ENCODE results near the gene IDH1. TPM values are rescaled to one million over a fixed set of nuclear protein-coding genes. Genes with fewer than 3 reads are reported as not detected.

The IDH1 gene
- total and polyA plus RNA-seq, 2 of the 13 experiments (the other 11 are each of a cell fraction or from before 2014, with no cell fraction given): 312 to 1,077 TPM

DNA sequence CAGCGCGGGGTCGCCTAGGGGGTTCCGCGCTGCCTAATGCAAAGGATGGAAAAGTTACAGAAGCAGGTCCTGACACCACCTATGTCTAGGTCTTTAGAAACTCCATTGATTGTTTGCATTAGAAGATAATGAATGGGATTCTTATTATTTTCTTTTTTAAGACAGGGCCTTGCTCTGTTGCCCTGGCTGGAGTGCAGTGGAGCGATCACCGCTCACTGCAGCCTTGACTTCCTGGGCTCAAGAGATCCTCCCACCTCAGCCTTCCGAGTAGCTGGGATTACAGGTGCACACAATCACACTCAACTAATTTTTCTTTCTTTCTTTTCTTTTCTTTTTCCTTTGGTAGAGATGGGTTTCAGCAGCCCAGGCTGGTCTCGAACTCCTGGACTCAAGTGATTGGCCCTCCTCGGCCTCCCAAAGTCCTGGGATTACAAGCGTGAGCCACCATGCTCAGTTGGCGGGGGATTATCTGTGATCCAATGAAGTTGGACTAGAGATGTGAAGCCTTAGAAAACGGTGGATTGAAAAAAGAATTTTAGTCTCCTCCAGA is 761 bp upstream of the IDH1 start (continued):
- TF ChIP-seq, protein P1, sequence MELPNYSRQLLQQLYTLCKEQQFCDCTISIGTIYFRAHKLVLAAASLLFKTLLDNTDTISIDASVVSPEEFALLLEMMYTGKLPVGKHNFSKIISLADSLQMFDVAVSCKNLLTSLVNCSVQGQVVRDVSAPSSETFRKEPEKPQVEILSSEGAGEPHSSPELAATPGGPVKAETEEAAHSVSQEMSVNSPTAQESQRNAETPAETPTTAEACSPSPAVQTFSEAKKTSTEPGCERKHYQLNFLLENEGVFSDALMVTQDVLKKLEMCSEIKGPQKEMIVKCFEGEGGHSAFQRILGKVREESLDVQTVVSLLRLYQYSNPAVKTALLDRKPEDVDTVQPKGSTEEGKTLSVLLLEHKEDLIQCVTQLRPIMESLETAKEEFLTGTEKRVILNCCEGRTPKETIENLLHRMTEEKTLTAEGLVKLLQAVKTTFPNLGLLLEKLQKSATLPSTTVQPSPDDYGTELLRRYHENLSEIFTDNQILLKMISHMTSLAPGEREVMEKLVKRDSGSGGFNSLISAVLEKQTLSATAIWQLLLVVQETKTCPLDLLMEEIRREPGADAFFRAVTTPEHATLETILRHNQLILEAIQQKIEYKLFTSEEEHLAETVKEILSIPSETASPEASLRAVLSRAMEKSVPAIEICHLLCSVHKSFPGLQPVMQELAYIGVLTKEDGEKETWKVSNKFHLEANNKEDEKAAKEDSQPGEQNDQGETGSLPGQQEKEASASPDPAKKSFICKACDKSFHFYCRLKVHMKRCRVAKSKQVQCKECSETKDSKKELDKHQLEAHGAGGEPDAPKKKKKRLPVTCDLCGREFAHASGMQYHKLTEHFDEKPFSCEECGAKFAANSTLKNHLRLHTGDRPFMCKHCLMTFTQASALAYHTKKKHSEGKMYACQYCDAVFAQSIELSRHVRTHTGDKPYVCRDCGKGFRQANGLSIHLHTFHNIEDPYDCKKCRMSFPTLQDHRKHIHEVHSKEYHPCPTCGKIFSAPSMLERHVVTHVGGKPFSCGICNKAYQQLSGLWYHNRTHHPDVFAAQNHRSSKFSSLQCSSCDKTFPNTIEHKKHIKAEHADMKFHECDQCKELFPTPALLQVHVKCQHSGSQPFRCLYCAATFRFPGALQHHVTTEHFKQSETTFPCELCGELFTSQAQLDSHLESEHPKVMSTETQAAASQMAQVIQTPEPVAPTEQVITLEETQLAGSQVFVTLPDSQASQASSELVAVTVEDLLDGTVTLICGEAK (IDR thresholded peaks at IDR 0.05): no peak
- TF ChIP-seq, protein P1 (CRISPR knock-in tag; IDR thresholded peaks at IDR 0.05): no peak
- TF ChIP-seq NCOR1 (IDR thresholded peaks at IDR 0.05; ENCODE audit: borderline replicate concordance, low read length) (0 out of 2 replicates have a peak, but pooled peaks have one; percentile 42), MED8 (CRISPR knock-in tag; IDR thresholded peaks at IDR 0.05; ENCODE audit: insufficient replicate concordance) (no peak), ZNF263 (CRISPR knock-in tag; IDR thresholded peaks at IDR 0.05) (no peak), CHD4 (IDR thresholded peaks at IDR 0.05; ENCODE audit: borderline replicate concordance, low read length) (peak; percentile 88), MZF1 (CRISPR knock-in tag; IDR thresholded peaks at IDR 0.05; ENCODE audit: borderline replicate concordance) (no peak), ZNF615 (CRISPR knock-in tag; IDR thresholded peaks at IDR 0.05; ENCODE audit: borderline replicate concordance) (peak; percentile 20; the same call in 1 of the 2 replicates), WIZ (CRISPR knock-in tag; IDR thresholded peaks at IDR 0.05) (no peak), ZNF253 (CRISPR knock-in tag; IDR thresholded peaks at IDR 0.05; ENCODE audit: borderline replicate concordance) (no peak), GZF1 (CRISPR knock-in tag; IDR thresholded peaks at IDR 0.05) (0 out of 2 replicates have a peak, but pooled peaks have one; percentile 9), ZSCAN21 (CRISPR knock-in tag; IDR thresholded peaks at IDR 0.05; ENCODE audit: borderline replicate concordance) (no peak), TP53 (CRISPR knock-in tag; conservative IDR thresholded peaks at IDR 0.05) (peak; percentile 17; the same call in 1 of the 2 replicates)
- TF ChIP-seq, protein P2, sequence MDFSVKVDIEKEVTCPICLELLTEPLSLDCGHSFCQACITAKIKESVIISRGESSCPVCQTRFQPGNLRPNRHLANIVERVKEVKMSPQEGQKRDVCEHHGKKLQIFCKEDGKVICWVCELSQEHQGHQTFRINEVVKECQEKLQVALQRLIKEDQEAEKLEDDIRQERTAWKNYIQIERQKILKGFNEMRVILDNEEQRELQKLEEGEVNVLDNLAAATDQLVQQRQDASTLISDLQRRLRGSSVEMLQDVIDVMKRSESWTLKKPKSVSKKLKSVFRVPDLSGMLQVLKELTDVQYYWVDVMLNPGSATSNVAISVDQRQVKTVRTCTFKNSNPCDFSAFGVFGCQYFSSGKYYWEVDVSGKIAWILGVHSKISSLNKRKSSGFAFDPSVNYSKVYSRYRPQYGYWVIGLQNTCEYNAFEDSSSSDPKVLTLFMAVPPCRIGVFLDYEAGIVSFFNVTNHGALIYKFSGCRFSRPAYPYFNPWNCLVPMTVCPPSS (IDR thresholded peaks at IDR 0.05): no peak
- TF ChIP-seq, protein P3, sequence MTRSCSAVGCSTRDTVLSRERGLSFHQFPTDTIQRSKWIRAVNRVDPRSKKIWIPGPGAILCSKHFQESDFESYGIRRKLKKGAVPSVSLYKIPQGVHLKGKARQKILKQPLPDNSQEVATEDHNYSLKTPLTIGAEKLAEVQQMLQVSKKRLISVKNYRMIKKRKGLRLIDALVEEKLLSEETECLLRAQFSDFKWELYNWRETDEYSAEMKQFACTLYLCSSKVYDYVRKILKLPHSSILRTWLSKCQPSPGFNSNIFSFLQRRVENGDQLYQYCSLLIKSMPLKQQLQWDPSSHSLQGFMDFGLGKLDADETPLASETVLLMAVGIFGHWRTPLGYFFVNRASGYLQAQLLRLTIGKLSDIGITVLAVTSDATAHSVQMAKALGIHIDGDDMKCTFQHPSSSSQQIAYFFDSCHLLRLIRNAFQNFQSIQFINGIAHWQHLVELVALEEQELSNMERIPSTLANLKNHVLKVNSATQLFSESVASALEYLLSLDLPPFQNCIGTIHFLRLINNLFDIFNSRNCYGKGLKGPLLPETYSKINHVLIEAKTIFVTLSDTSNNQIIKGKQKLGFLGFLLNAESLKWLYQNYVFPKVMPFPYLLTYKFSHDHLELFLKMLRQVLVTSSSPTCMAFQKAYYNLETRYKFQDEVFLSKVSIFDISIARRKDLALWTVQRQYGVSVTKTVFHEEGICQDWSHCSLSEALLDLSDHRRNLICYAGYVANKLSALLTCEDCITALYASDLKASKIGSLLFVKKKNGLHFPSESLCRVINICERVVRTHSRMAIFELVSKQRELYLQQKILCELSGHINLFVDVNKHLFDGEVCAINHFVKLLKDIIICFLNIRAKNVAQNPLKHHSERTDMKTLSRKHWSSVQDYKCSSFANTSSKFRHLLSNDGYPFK (CRISPR knock-in tag; IDR thresholded peaks at IDR 0.05; ENCODE audit: borderline replicate concordance): no peak
